Mononuclear cell (primary cell): ENCODE results near the gene VAV2. TPM values are rescaled to one million over a fixed set of nuclear protein-coding genes. Genes with fewer than 3 reads are reported as not detected.

Experiments
- H3K27me3 ChIP-seq: 2 replicates; pipeline ENCODE4 v1.6.0; 2011; ENCODE audit warnings: low read length, control low read depth; ENCODE audit not compliant: insufficient read depth
- H3K4me1 ChIP-seq: 2 replicates; pipeline ENCODE4 v1.5.1; 2011; ENCODE audit warnings: mild to moderate bottlenecking, low read length, control low read depth; ENCODE audit not compliant: insufficient read depth
- H3K4me3 ChIP-seq: 2 replicates; pipeline ENCODE4 v1.5.1; 2011; ENCODE audit warnings: mild to moderate bottlenecking, low read length, moderate library complexity
- H3K9me3 ChIP-seq: 2 replicates; pipeline ENCODE4 v1.5.1; 2011; ENCODE audit warnings: low read depth, mild to moderate bottlenecking, control low read depth, low read length
- total RNA-seq: library from RNA; depleted of rRNA; stranded (reverse); fragments of >200 nt; gene quantifications from one replicate; pipeline ENCODE4 v1.2.3, GENCODE V29; 2012

Gene VAV2
- total RNA-seq, 1 donor: 4.5 TPM

GRCh38 chr9:133880851-133881661 lies 111.1 kb downstream of the VAV2 start:
- no peaks in the 10 kb centered on the region for H3K4me1 ChIP-seq
- H3K4me3 ChIP-seq: no peak overlapping the region
- no peaks in the 10 kb centered on the region for H3K9me3 ChIP-seq

GRCh38 chr9:133880136-133880535 lies 112.0 kb downstream of the VAV2 start:
- no peak overlapping the region for H3K4me3 ChIP-seq
- H3K4me1 ChIP-seq: no peaks in the 10 kb centered on the region
- no peaks in the 10 kb centered on the region for H3K9me3 ChIP-seq
- H3K27me3 ChIP-seq: no peaks in the 10 kb centered on the region

More at GRCh38 chr9:133880851-133881661, 111.1 kb downstream of the VAV2 start:
- no peaks in the 10 kb centered on the region for H3K27me3 ChIP-seq

- Histone ChIP-seq H3K4me1 (no peaks in the 10 kb centered on the region), H3K27me3 (no peaks in the 10 kb centered on the region), H3K4me3 (no peak overlapping the region), H3K9me3 (no peaks in the 10 kb centered on the region)
These were observed 112.5 kb downstream of the VAV2 start for GRCh38 chr9:133879615-133880014.

- H3K4me1 ChIP-seq: no peaks in the 10 kb centered on the region
These were observed 113.7 kb downstream of the VAV2 start for GRCh38 chr9:133878402-133878801.

GRCh38 chr9:133877967-133878366 lies 114.2 kb downstream of the VAV2 start:
- H3K4me1 ChIP-seq: no peaks in the 10 kb centered on the region
- H3K27me3 ChIP-seq: no peaks in the 10 kb centered on the region
- no peak overlapping the region for H3K4me3 ChIP-seq
- no peaks in the 10 kb centered on the region for H3K9me3 ChIP-seq

More at GRCh38 chr9:133878402-133878801, 113.7 kb downstream of the VAV2 start:
- Histone ChIP-seq H3K9me3 (no peaks in the 10 kb centered on the region), H3K27me3 (no peaks in the 10 kb centered on the region), H3K4me3 (no peak overlapping the region)

GRCh38 chr9:133877327-133877726 lies 114.8 kb downstream of the VAV2 start:
- no peaks in the 10 kb centered on the region for H3K4me1 ChIP-seq

GRCh38 chr9:133876836-133877235 lies 115.3 kb downstream of the VAV2 start:
- Histone ChIP-seq H3K27me3 (no peaks in the 10 kb centered on the region), H3K4me3 (no peak overlapping the region), H3K9me3 (no peaks in the 10 kb centered on the region), H3K4me1 (no peaks in the 10 kb centered on the region)

More at GRCh38 chr9:133877327-133877726, 114.8 kb downstream of the VAV2 start:
- Histone ChIP-seq H3K9me3 (no peaks in the 10 kb centered on the region), H3K27me3 (no peaks in the 10 kb centered on the region), H3K4me3 (no peak overlapping the region)

GRCh38 chr9:133876144-133876543 lies 116.0 kb downstream of the VAV2 start:
- Histone ChIP-seq H3K4me1 (no peaks in the 10 kb centered on the region), H3K9me3 (no peaks in the 10 kb centered on the region), H3K4me3 (no peak overlapping the region), H3K27me3 (no peaks in the 10 kb centered on the region)

- no peaks in the 10 kb centered on the region for H3K27me3 ChIP-seq
- peaks cover 4% of the 10 kb centered on the region for H3K4me1 ChIP-seq
- no peak overlapping the region for H3K4me3 ChIP-seq
- H3K9me3 ChIP-seq: no peaks in the 10 kb centered on the region
These were observed 117.0 kb downstream of the VAV2 start for GRCh38 chr9:133875131-133875530.

GRCh38 chr9:133874659-133875058 lies 117.5 kb downstream of the VAV2 start:
- Histone ChIP-seq H3K9me3 (no peaks in the 10 kb centered on the region), H3K27me3 (no peaks in the 10 kb centered on the region), H3K4me3 (no peak overlapping the region), H3K4me1 (peaks cover 9% of the 10 kb centered on the region)

- Histone ChIP-seq H3K4me3 (no peak overlapping the region), H3K27me3 (no peaks in the 10 kb centered on the region), H3K9me3 (no peaks in the 10 kb centered on the region), H3K4me1 (peaks cover 13% of the 10 kb centered on the region)
These were observed 118.0 kb downstream of the VAV2 start for GRCh38 chr9:133874060-133874657.

GRCh38 chr9:133873461-133873891 lies 118.6 kb downstream of the VAV2 start:
- Histone ChIP-seq H3K4me3 (no peak overlapping the region), H3K27me3 (no peaks in the 10 kb centered on the region), H3K9me3 (no peaks in the 10 kb centered on the region), H3K4me1 (peaks cover 13% of the 10 kb centered on the region)

GRCh38 chr9:133873009-133873408 lies 119.1 kb downstream of the VAV2 start:
- Histone ChIP-seq H3K4me1 (peaks cover 13% of the 10 kb centered on the region), H3K4me3 (no peak overlapping the region), H3K9me3 (no peaks in the 10 kb centered on the region), H3K27me3 (no peaks in the 10 kb centered on the region)

GRCh38 chr9:133870598-133871595 lies 121.2 kb downstream of the VAV2 start:
- Histone ChIP-seq H3K9me3 (no peaks in the 10 kb centered on the region), H3K4me3 (no peak overlapping the region), H3K4me1 (peaks cover 13% of the 10 kb centered on the region)

More at GRCh38 chr9:133870598-133871595, 121.2 kb downstream of the VAV2 start:
- H3K27me3 ChIP-seq: no peaks in the 10 kb centered on the region
